ENCODE measurements around the gene NID1.

GRCh38 chr1:235928197-235928596, 136.7 kb downstream of the NID1 start:
- TF ChIP-seq CTCF (IDR thresholded peaks at IDR 0.05; ENCODE audit: extremely low read depth in 1 of 2, insufficient read depth in 1 of 2, low read depth in 1 of 2, low read length in 2 of 2), result no peak
- no peak for TF ChIP-seq POLR2AphosphoS5 (IDR thresholded peaks at IDR 0.05; ENCODE audit: insufficient read depth, low read depth, low read length)
- TF ChIP-seq EZH2 (IDR thresholded peaks at IDR 0.05; ENCODE audit: borderline replicate concordance, low read depth, low read length, severe bottlenecking), result no peak
- no peak for TF ChIP-seq POLR2A (IDR thresholded peaks at IDR 0.05; ENCODE audit: low read depth, low read length)
- no peak for TF ChIP-seq MAX (IDR thresholded peaks at IDR 0.05; ENCODE audit: insufficient read depth, insufficient read length)
- TF ChIP-seq JUN (IDR thresholded peaks at IDR 0.05; ENCODE audit: borderline replicate concordance, insufficient read depth, insufficient read length, low read depth), result no peak
- TF ChIP-seq FOS (IDR thresholded peaks at IDR 0.05; ENCODE audit: borderline replicate concordance, insufficient read depth, low read length), result no peak

All from endothelial cell of umbilical vein (primary cell).